ENCODE data around the gene ATP1B4.

- no peak for TF ChIP-seq CTCF (IDR thresholded peaks at IDR 0.05 in 4 of 5, conservative IDR thresholded peaks at IDR 0.05 in 1 of 5)
- TF ChIP-seq POLR2A (IDR thresholded peaks at IDR 0.05): no peak
These were observed 5.8 kb upstream of the ATP1B4 start for GRCh38 chrX:120356084-120356483.

All from gastrocnemius medialis (tissue), 4 donors.